ENCODE results near the gene FHIT. TPM values are rescaled to one million over a fixed set of nuclear protein-coding genes. Genes with fewer than 3 reads are reported as not detected.
A peak's percentile ranks its signal among the peaks of the same experiment; 100 is the strongest.

FHIT gene
- total RNA-seq, 2 donors from 2014 or later, result 10.4 to 15.8 TPM

DNA sequence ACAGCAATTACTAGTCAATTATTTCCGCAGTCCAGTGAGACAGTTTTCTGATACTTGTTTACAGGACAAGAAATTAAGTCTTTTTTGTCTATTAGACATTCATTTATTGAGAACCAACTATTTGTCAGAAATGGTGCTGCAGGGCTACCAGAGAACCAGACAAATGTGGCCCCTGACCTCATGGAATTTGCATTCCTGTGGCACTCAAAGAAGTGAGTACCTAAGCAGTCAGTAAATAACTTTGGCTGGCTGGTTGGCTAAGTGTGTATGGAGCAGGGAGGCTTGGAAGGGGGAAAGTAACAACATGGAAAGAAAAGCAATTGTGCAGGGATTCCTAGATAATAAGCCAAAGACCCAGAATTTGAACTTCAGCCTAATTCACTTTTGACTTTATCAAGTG, 1364.5 kb downstream of the FHIT start:
- intact Hi-C loops (cut with DNase I), result no loop called here
- Histone ChIP-seq H3K27ac (no peak overlapping the region), H3K4me1 (no peaks in the 10 kb centered on the region), H3K4me3 (no peak overlapping the region), H3K36me3 (replicated peaks in 1 of 2; ENCODE audit: insufficient read depth in 1 of 2, low read depth in 2 of 2) (no peaks in the 10 kb centered on the region), H3K9me3 (no peaks in the 10 kb centered on the region), H3K27me3 (no peaks in the 10 kb centered on the region)
- 100% methylated on average over 1 of the region's 1 CpG for WGBS, 2 donors
- DNase-seq (no peak), ATAC-seq (no peak)
- TF ChIP-seq CTCF (IDR thresholded peaks at IDR 0.05), result no peak
- TF ChIP-seq POLR2A (IDR thresholded peaks at IDR 0.05), result no peak

- H3K27me3 ChIP-seq, result no peaks in the 10 kb centered on the region
- ATAC-seq (no peak), DNase-seq (no peak)
- no peaks in the 10 kb centered on the region for H3K36me3 ChIP-seq (replicated peaks in 1 of 2; ENCODE audit: insufficient read depth in 1 of 2, low read depth in 2 of 2)
- intact Hi-C loops (cut with DNase I), result no loop called here
- H3K4me3 ChIP-seq, result no peak overlapping the region
- TF ChIP-seq CTCF (IDR thresholded peaks at IDR 0.05), result no peak
- TF ChIP-seq POLR2A (IDR thresholded peaks at IDR 0.05), result no peak
- H3K4me1 ChIP-seq, result no peaks in the 10 kb centered on the region
- H3K9me3 ChIP-seq, result no peaks in the 10 kb centered on the region
- H3K27ac ChIP-seq, result no peak overlapping the region
- 84 to 96% methylated on average over 2 of the region's 2 CpGs for WGBS, 2 donors
These were observed 1365.3 kb downstream of the FHIT start for GRCh38 chr3:59885899-59886400.

GRCh38 chr3:59885101-59885500, 1366.2 kb downstream of the FHIT start:
- 72 to 81% methylated on average over 4 of the region's 4 CpGs for WGBS, 2 donors
- peak in 1 of 4 donors; percentile 32 for DNase-seq
- H3K4me3 ChIP-seq, result no peak overlapping the region
- peak overlapping the region in 1 of 4 donors; percentile 28 for H3K27ac ChIP-seq
- no peak for TF ChIP-seq POLR2A (IDR thresholded peaks at IDR 0.05)
- no peak for TF ChIP-seq CTCF (IDR thresholded peaks at IDR 0.05)
- intact Hi-C loops (cut with DNase I), result no loop called here
- no peaks in the 10 kb centered on the region for H3K36me3 ChIP-seq (replicated peaks in 1 of 2; ENCODE audit: insufficient read depth in 1 of 2, low read depth in 2 of 2)
- no peaks in the 10 kb centered on the region for H3K9me3 ChIP-seq
- no peaks in the 10 kb centered on the region for H3K4me1 ChIP-seq
- no peak for ATAC-seq
- no peaks in the 10 kb centered on the region for H3K27me3 ChIP-seq

DNA sequence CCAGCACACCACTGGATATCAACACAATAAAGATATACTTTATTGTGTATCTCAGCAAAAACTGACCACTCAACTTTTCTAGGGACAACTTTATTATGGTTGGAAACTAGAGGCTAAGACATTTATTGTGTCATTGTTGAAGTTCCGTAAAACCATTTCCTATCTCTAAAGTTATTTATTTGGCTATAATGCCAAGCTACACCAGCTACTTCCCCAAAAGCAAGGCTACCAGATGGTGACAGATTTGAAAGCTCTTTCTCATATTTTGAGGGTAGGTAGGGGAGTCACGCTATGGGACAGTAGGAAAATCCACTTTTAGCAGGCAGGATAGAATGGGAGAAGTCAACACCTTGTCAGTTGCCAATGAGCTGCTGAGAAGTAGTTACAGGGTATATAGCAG, 1366.8 kb downstream of the FHIT start:
- intact Hi-C loops (cut with DNase I), result no loop called here
- DNase-seq (peak in 1 of 4 donors; percentile 6), ATAC-seq (no peak)
- WGBS, 2 donors, result 76 to 91% methylated on average over 2 of the region's 2 CpGs
- Histone ChIP-seq H3K9me3 (no peaks in the 10 kb centered on the region), H3K4me1 (no peaks in the 10 kb centered on the region), H3K27ac (peak overlapping the region in 1 of 4 donors; percentile 28), H3K27me3 (no peaks in the 10 kb centered on the region), H3K36me3 (replicated peaks in 1 of 2; ENCODE audit: insufficient read depth in 1 of 2, low read depth in 2 of 2) (no peaks in the 10 kb centered on the region), H3K4me3 (no peak overlapping the region)
- TF ChIP-seq POLR2A (IDR thresholded peaks at IDR 0.05) (no peak), CTCF (IDR thresholded peaks at IDR 0.05) (no peak)

DNA sequence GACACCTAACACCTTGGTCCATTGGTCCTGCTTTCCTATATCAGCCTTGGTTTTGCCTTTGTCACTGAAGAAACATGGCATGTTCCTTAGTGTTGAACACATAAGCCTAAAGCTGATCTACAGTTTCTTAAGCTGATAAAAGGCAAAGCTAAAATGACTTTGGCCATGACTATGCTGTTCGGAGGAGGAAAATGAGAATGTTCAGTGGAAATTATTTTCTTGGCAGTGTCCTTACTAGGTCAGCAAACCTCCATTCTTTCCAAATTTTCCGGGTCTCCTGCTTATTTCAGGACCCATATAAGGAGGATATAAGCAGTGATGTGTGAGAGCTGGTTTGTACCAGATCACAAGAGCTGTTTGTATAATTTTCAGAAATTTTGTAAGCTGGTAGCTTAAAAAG, 1368.5 kb downstream of the FHIT start:
- intact Hi-C loops (cut with DNase I), result no loop called here
- H3K4me1 ChIP-seq, result no peaks in the 10 kb centered on the region
- no peaks in the 10 kb centered on the region for H3K36me3 ChIP-seq (replicated peaks in 1 of 2; ENCODE audit: insufficient read depth in 1 of 2, low read depth in 2 of 2)
- H3K9me3 ChIP-seq, result no peaks in the 10 kb centered on the region
- H3K4me3 ChIP-seq, result no peak overlapping the region
- TF ChIP-seq POLR2A (IDR thresholded peaks at IDR 0.05) (no peak), CTCF (IDR thresholded peaks at IDR 0.05) (no peak)
- ATAC-seq (no peak), DNase-seq (no peak)
- H3K27ac ChIP-seq, result no peak overlapping the region
- no peaks in the 10 kb centered on the region for H3K27me3 ChIP-seq
- whole genome bisulfite sequencing, 2 donors, result 87 to 93% methylated on average over 2 of the region's 2 CpGs
